Measurements from ENCODE around the gene KMO. TPM values are rescaled to one million over a fixed set of nuclear protein-coding genes. Genes with fewer than 3 reads are reported as not detected.

Gene KMO
- total RNA-seq, 1 experiment from 2014 or later, result not detected

DNA sequence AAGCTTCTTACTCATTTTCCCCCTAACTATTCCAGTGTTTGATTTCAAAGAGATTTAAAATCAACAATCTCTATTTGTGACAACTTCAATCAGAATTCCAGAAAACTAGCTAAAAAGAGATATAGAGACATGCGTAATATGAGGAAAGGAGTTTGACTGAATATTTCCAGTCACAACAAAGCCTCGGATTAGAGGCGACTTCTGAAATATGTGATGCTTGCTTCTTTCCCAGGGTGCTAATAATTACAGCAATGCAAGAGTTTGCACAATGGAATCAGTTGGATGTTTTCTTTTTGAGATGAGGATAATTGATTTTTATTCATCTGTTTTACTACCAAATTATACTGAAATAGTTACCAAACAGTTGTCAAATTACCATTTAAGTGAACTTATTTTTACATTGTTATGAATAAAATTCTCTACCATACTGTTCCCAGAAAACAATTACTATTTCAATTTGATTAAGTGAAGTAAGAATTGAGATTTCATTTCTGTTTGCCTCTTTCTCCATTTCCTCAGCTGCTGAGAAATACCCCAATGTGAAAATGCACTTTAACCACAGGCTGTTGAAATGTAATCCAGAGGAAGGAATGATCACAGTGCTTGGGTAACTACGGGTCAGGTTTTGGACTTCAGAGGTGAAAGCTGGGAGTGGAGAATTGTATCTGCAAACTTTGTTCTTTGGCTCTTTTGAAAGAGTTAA, 28.1 kb downstream of the KMO start:
- Histone ChIP-seq H2BK20ac (ENCODE audit: low read depth, low read length, poor library complexity, severe bottlenecking) (no peak overlapping the region), H3K18ac (ENCODE audit: insufficient read length, low read depth, low read length) (no peak overlapping the region), H3K4me2 (ENCODE audit: insufficient read depth, insufficient read length, low read length) (no peak overlapping the region), H3K23me2 (ENCODE audit: insufficient read length, low read depth, low read length, poor library complexity, severe bottlenecking) (no peaks in the 10 kb centered on the region), H3K79me1 (ENCODE audit: insufficient read depth, low read depth, low read length, poor library complexity, severe bottlenecking) (no peaks in the 10 kb centered on the region), H3K9me3 (ENCODE audit: control insufficient read depth, low read depth, low read length) (no peaks in the 10 kb centered on the region), H4K91ac (ENCODE audit: insufficient read length, low read depth, low read length) (no peak overlapping the region), H3T11ph (ENCODE audit: low read length) (no peak overlapping the region), H3K23ac (ENCODE audit: insufficient read length, low read depth, low read length) (no peak overlapping the region), H3K27ac (ENCODE audit: insufficient read length, low read depth, low read length) (no peak overlapping the region), H2BK12ac (ENCODE audit: insufficient read length, low read depth, low read length) (no peak overlapping the region), H2AFZ (ENCODE audit: low read length) (no peak overlapping the region), H3K14ac (ENCODE audit: insufficient read depth, low read length) (no peak overlapping the region), H4K20me1 (ENCODE audit: control insufficient read depth, insufficient read depth, insufficient read length) (no peaks in the 10 kb centered on the region), H3K4me1 (ENCODE audit: insufficient read depth, low read length) (no peaks in the 10 kb centered on the region), H2BK120ac (ENCODE audit: low read depth, low read length, poor library complexity, severe bottlenecking) (no peak overlapping the region), H2BK15ac (ENCODE audit: low read depth, low read length) (no peak overlapping the region), H4K8ac (replicated peaks; ENCODE audit: insufficient read length, low read depth, low read length) (no peak overlapping the region), H3K27me3 (ENCODE audit: insufficient read depth, low read length) (no peaks in the 10 kb centered on the region), H4K5ac (ENCODE audit: insufficient read length, low read depth, low read length) (no peak overlapping the region), H3K79me2 (ENCODE audit: insufficient read depth, low read length) (no peaks in the 10 kb centered on the region), H3K56ac (ENCODE audit: insufficient read length, low read depth, low read length) (no peak overlapping the region), H3K4ac (ENCODE audit: low read depth, low read length) (no peak overlapping the region), H3K9ac (ENCODE audit: extremely low read depth, insufficient read length, low read length) (no peak overlapping the region), H2AK5ac (ENCODE audit: insufficient read length, low read length) (no peak overlapping the region), H2BK5ac (ENCODE audit: insufficient read length, low read length) (no peak overlapping the region)
- Mint-ChIP-seq H3K27me3 (ENCODE audit: low read depth) (no peaks in the 10 kb centered on the region), H3K9me3 (no peaks in the 10 kb centered on the region), H3K36me3 (ENCODE audit: insufficient read depth in 1 of 3, low read depth in 3 of 3) (no peaks in the 10 kb centered on the region), H3K4me3 (no peak overlapping the region), H3K27ac (no peak overlapping the region), H3K4me1 (no peaks in the 10 kb centered on the region)
- WGBS (ENCODE audit: extremely low coverage, insufficient read length, low lambda C conversion rate), result no CpG with 5 or more reads among the region's 4 CpGs
- TF ChIP-seq, protein P1, sequence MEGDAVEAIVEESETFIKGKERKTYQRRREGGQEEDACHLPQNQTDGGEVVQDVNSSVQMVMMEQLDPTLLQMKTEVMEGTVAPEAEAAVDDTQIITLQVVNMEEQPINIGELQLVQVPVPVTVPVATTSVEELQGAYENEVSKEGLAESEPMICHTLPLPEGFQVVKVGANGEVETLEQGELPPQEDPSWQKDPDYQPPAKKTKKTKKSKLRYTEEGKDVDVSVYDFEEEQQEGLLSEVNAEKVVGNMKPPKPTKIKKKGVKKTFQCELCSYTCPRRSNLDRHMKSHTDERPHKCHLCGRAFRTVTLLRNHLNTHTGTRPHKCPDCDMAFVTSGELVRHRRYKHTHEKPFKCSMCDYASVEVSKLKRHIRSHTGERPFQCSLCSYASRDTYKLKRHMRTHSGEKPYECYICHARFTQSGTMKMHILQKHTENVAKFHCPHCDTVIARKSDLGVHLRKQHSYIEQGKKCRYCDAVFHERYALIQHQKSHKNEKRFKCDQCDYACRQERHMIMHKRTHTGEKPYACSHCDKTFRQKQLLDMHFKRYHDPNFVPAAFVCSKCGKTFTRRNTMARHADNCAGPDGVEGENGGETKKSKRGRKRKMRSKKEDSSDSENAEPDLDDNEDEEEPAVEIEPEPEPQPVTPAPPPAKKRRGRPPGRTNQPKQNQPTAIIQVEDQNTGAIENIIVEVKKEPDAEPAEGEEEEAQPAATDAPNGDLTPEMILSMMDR (conservative IDR thresholded peaks at IDR 0.05), result no peak
- no peak for DNase-seq
